Large intestine (tissue), 3 donors: Measurements from ENCODE around the gene SULF2. TPM values are rescaled to one million over a fixed set of nuclear protein-coding genes. Genes with fewer than 3 reads are reported as not detected.

Experiments
- DNase-seq, 2 donors: peaks; one replicate each; pipeline versions ENCODE4 v3.0.0 to v3.0.0-alpha.2; 2013
- H3K27ac ChIP-seq: one replicate; pipeline ENCODE4 v1.5.1; 2013; ENCODE audit warnings: low read length
- H3K27me3 ChIP-seq: 2 replicates; pipeline ENCODE4 v1.6.1; 2013; ENCODE audit warnings: low read length; ENCODE audit not compliant: control insufficient read depth, insufficient read depth
- H3K36me3 ChIP-seq: 2 replicates; pipeline ENCODE4 v1.6.1; 2013; ENCODE audit warnings: low read length; ENCODE audit not compliant: control insufficient read depth, insufficient read depth
- H3K4me1 ChIP-seq: one replicate; pipeline ENCODE4 v1.6.1; 2013; ENCODE audit warnings: low read length; ENCODE audit not compliant: control insufficient read depth, insufficient read depth
- H3K4me3 ChIP-seq: one replicate; pipeline ENCODE4 v1.5.1; 2013; ENCODE audit warnings: low read length
- H3K9me3 ChIP-seq: one replicate; pipeline ENCODE4 v1.6.1; 2013; ENCODE audit warnings: mild to moderate bottlenecking, low read depth, low read length, moderate library complexity; ENCODE audit not compliant: control insufficient read depth
- whole genome bisulfite sequencing: methylation state at CpG from one replicate; pipeline ENCODE4 v1.1.5; 2013; ENCODE audit warnings: low lambda C conversion rate; ENCODE audit not compliant: insufficient coverage; 5-methylcytosine and 5-hydroxymethylcytosine counted together
- polyA plus RNA-seq: library from polyadenylated mRNA; unstranded; fragments of 120-200 nt; gene quantifications from one replicate; pipeline ENCODE4 v1.2.1, GENCODE V29; 2013

The SULF2 gene
- polyA plus RNA-seq, 1 donor, result 51.7 TPM

DNA sequence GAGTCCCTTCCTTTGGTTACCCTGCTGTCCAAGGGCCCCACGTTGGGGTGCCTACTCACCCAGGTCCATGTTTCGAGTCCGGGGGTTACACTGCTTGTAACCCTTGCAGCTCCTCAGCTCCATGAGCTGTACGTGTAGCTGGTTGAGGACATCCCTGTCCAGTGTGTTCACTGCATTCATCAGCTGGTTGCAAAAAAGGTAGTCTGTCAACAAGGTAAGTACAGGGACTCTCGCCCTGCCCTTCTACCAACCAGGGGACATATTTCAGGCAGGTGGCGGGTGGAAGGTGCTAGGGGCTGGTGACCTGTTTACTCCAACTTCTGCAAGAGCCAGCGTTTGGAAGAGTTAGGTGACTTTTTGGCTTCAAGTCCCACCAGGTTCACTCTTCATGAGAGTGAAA, 123.6 kb downstream of the SULF2 start:
- H3K4me3 ChIP-seq, result no peak overlapping the region
- peaks cover 49% of the 10 kb centered on the region for H3K36me3 ChIP-seq
- no peak for DNase-seq
- H3K27ac ChIP-seq, result no peak overlapping the region
- peaks cover 10% of the 10 kb centered on the region for H3K4me1 ChIP-seq
- no peaks in the 10 kb centered on the region for H3K27me3 ChIP-seq
- no peaks in the 10 kb centered on the region for H3K9me3 ChIP-seq
- WGBS, result no CpG with 5 or more reads among the region's 7 CpGs

DNA sequence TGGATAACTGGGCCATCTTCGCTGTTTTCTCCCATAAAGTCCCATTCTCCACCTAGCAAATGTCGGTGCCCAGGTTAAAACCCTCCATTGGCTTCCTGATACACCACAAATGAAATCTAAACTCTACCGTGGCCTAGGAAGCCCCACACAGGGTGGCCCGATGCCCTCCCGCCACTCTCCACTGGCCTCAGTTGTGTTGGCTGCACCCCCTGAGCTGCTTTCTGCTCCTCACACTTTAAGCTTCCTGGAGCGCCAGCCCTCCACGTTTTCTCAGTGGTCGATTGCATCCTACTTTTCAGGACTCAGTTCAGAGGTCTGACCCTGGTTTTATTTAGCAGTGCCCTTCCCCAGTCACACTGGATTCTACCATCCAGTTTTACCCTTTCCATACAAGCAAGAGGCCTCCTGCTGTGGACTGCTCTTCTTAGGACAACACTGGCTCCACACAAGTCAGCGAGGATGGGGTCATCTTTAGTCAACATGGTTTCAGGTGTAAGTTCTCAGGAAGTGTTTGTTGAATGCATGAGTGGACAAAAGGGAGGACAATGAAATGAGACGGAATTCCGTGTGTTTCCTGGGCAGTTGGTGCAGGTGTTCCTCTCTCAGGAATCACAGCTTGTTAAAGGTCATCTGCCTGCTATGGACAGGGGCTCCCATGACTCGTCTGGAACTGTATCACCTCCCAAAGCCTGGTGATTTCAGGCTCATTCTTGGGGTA, 124.1 kb downstream of the SULF2 start:
- Histone ChIP-seq H3K36me3 (peaks cover 49% of the 10 kb centered on the region), H3K4me3 (no peak overlapping the region), H3K27me3 (no peaks in the 10 kb centered on the region), H3K4me1 (peaks cover 10% of the 10 kb centered on the region), H3K27ac (no peak overlapping the region), H3K9me3 (no peaks in the 10 kb centered on the region)
- DNase-seq, result no peak
- WGBS, result no CpG with 5 or more reads among the region's 12 CpGs

DNA sequence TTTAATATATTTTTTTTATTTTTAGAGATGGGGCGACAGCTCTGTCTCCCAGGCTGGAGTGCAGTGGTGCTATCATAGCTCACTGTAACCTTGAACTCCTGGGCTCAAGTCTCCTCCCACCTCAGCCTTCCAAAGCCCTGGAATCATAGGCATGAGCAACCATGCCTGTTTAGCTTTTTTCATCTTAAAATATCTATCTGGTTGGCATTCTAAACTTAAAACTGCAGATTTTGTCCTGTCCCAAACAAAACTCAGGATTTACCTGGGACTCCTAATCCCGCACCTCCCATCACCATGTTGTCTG, 124.7 kb downstream of the SULF2 start:
- Histone ChIP-seq H3K4me3 (no peak overlapping the region), H3K4me1 (peaks cover 10% of the 10 kb centered on the region), H3K27me3 (no peaks in the 10 kb centered on the region), H3K27ac (no peak overlapping the region), H3K9me3 (no peaks in the 10 kb centered on the region), H3K36me3 (peaks cover 45% of the 10 kb centered on the region)
- WGBS, result 77% methylated on average over 2 of the region's 2 CpGs
- no peak for DNase-seq

DNA sequence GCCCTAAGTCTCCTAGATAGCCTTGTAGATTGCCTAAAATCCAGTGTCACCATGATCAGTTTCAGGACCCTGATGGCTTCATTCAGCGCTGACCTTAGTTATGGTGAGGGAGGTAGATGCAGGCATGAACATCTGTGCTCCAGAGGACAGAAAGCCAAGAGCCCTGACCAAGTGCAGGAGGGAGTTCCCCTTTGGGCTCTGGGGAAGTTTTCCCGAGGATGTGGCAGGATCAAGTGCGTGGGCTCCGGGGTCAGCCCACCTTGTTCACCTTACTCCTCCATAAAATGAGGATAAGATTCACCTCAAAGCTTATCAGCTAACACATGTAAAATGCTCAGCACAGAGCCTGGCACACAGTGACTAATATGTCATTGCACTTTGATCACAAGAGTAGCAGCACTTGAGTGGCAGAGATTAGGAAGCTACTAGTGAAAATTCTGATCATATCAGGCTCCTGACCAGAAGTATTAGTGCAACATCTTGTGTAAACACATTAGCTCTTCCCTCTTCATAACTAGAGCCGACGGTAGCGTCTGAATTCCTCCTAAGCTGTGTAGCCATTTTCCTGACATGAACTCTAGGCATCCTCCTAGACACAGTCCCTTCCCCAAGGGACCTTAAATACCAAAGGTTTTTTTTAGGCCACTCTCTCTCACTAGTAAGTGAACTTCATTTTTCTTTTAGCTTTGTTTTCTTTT, 125.2 kb downstream of the SULF2 start:
- Histone ChIP-seq H3K27me3 (no peaks in the 10 kb centered on the region), H3K4me3 (no peak overlapping the region), H3K4me1 (peaks cover 10% of the 10 kb centered on the region), H3K9me3 (no peaks in the 10 kb centered on the region), H3K27ac (no peak overlapping the region), H3K36me3 (peaks cover 45% of the 10 kb centered on the region)
- WGBS, result no CpG with 5 or more reads among the region's 7 CpGs
- peak; percentile 48 to 76 for DNase-seq

DNA sequence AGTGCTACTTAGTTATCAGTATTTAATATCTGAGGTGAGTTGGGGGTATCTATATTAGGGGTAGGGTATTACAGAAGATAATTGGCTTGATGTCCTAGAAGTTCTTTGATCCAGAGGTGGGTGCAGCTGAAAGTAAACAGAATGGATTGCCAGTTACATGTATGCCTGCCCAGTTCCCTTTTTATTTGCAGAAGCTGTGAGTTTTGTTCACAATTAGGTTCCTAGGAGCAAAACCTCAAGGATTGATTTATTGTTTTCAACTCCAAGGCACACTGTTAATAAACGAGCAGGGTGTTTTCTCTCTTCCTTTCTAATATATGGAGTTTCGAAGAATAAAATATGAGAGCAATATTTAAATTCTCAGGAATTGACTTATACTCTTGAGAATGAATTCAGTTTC, 129.0 kb downstream of the SULF2 start:
- no peaks in the 10 kb centered on the region for H3K9me3 ChIP-seq
- H3K4me1 ChIP-seq, result no peaks in the 10 kb centered on the region
- no peaks in the 10 kb centered on the region for H3K27me3 ChIP-seq
- no peak for DNase-seq
- 80% methylated on average over 1 of the region's 2 CpGs for WGBS
- H3K27ac ChIP-seq, result no peak overlapping the region
- peaks cover 51% of the 10 kb centered on the region for H3K36me3 ChIP-seq
- H3K4me3 ChIP-seq, result no peak overlapping the region

DNA sequence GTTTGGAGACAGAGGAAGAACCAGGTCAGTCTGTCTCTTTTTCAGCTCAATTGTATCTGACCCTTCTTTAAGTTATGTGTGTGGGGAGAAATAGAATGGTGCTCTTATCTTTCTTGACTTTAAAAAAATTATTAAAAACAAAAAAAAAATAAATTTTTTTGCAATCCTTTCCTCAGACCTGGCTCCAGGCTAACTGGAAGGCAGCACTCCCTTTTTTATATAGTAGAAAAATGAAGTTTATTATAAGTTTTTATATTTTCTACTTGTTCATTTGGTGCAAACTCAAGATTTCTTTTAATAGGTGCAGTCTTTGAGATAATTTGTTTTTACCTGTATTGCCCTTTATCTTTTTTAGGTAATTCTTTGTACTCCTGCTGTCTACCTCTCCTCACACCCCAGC, 129.6 kb downstream of the SULF2 start:
- Histone ChIP-seq H3K4me3 (no peak overlapping the region), H3K36me3 (peaks cover 54% of the 10 kb centered on the region), H3K9me3 (no peaks in the 10 kb centered on the region), H3K27me3 (no peaks in the 10 kb centered on the region), H3K27ac (no peak overlapping the region), H3K4me1 (no peaks in the 10 kb centered on the region)
- no peak for DNase-seq

DNA sequence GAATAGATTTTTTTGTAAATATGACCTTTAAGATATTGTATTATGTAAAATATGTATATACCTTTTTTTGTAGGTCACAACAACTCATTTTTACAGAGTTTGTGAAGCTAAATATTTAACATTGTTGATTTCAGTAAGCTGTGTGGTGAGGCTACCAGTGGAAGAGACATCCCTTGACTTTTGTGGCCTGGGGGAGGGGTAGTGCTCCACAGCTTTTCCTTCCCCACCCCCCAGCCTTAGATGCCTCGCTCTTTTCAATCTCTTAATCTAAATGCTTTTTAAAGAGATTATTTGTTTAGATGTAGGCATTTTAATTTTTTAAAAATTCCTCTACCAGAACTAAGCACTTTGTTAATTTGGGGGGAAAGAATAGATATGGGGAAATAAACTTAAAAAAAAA, 130.9 kb downstream of the SULF2 start:
- WGBS, result 100% methylated on average over 1 of the region's 1 CpG
- Histone ChIP-seq H3K4me3 (no peak overlapping the region), H3K4me1 (no peaks in the 10 kb centered on the region), H3K27ac (no peak overlapping the region), H3K9me3 (no peaks in the 10 kb centered on the region), H3K27me3 (no peaks in the 10 kb centered on the region), H3K36me3 (peaks cover 50% of the 10 kb centered on the region)
- no peak for DNase-seq

DNA sequence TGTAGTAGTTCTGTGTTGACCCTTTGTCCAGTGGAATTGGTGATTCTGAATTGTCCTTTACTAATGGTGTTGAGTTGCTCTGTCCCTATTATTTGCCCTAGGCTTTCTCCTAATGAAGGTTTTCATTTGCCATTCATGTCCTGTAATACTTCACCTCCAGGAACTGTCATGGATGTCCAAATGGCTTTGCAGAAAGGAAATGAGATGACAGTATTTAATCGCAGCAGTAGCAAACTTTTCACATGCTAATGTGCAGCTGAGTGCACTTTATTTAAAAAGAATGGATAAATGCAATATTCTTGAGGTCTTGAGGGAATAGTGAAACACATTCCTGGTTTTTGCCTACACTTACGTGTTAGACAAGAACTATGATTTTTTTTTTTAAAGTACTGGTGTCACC, 131.4 kb downstream of the SULF2 start:
- no peaks in the 10 kb centered on the region for H3K27me3 ChIP-seq
- no peaks in the 10 kb centered on the region for H3K9me3 ChIP-seq
- DNase-seq, result no peak
- H3K36me3 ChIP-seq, result peaks cover 53% of the 10 kb centered on the region
- H3K4me1 ChIP-seq, result no peaks in the 10 kb centered on the region
- 100% methylated on average over 1 of the region's 2 CpGs for WGBS
- no peak overlapping the region for H3K4me3 ChIP-seq
- H3K27ac ChIP-seq, result no peak overlapping the region

DNA sequence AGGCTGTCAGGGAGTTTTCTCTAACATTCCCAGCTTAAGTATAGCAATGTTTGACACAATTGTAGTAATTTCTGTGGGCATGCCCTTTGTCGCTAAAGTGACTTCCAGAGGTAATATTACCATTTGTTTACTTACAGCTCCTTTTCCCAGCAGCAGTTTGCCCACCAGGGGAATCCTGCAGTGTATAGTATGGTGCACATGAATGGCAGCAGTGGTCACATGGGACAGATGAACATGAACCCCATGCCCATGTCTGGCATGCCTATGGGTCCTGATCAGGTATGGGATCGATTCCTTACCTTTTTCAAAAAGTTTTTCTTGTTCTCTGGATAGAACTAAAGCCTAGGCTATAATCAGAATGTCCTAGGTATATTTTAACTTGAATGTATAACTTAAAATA, 132.5 kb downstream of the SULF2 start:
- Histone ChIP-seq H3K4me1 (no peaks in the 10 kb centered on the region), H3K9me3 (no peaks in the 10 kb centered on the region), H3K4me3 (no peak overlapping the region), H3K36me3 (peaks cover 48% of the 10 kb centered on the region), H3K27ac (no peak overlapping the region), H3K27me3 (no peaks in the 10 kb centered on the region)
- no peak for DNase-seq
- WGBS, result no CpG with 5 or more reads among the region's 2 CpGs

DNA sequence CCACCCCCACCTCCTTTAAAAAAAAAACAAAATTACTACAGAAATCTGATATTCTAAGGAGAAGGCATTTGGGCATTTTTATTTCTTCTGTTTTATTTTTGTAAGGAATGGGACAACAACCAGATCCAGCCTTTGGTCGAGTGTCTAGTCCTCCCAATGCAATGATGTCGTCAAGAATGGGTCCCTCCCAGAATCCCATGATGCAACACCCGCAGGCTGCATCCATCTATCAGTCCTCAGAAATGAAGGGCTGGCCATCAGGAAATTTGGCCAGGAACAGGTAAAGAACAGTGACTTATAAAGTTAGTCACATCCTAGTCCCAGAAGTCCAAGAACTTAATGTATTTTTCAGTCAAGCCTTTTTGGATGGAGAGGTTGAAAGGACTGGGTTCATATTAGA, 133.0 kb downstream of the SULF2 start:
- no CpG with 5 or more reads among the region's 3 CpGs for WGBS
- H3K27me3 ChIP-seq, result no peaks in the 10 kb centered on the region
- DNase-seq, result no peak
- H3K36me3 ChIP-seq, result peaks cover 45% of the 10 kb centered on the region
- H3K27ac ChIP-seq, result no peak overlapping the region
- no peaks in the 10 kb centered on the region for H3K4me1 ChIP-seq
- no peaks in the 10 kb centered on the region for H3K9me3 ChIP-seq
- H3K4me3 ChIP-seq, result no peak overlapping the region

DNA sequence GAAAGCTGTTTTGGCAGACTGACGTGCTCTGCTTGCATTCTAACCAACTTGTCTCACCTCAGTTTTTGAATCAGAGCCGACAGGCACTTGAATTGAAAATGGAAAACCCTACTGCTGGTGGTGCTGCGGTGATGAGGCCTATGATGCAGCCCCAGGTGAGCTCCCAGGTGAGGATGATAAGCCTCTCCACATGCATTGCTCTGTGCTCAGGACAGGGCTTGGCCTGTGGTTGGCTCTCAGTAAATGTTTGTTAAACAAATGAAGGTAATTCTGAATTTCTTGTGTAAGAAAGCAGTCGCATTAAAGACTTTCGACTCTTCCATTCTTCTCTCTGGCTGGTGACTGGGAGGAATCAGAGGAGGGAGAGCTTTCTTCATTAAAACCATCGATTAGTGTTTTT, 136.3 kb downstream of the SULF2 start:
- 94% methylated on average over 3 of the region's 6 CpGs for WGBS
- Histone ChIP-seq H3K27me3 (no peaks in the 10 kb centered on the region), H3K4me3 (no peak overlapping the region), H3K9me3 (no peaks in the 10 kb centered on the region), H3K27ac (no peak overlapping the region), H3K36me3 (peaks cover 57% of the 10 kb centered on the region), H3K4me1 (no peaks in the 10 kb centered on the region)
- DNase-seq, result no peak
